NCI-H524 (cell line): Measurements from ENCODE around the gene PDHX.

Experiments used
- DNase-seq, 2 experiments: peaks; one replicate each; lab custom pipeline; 2025; lab: John Stamatoyannopoulos, UW

The PDHX gene

DNA sequence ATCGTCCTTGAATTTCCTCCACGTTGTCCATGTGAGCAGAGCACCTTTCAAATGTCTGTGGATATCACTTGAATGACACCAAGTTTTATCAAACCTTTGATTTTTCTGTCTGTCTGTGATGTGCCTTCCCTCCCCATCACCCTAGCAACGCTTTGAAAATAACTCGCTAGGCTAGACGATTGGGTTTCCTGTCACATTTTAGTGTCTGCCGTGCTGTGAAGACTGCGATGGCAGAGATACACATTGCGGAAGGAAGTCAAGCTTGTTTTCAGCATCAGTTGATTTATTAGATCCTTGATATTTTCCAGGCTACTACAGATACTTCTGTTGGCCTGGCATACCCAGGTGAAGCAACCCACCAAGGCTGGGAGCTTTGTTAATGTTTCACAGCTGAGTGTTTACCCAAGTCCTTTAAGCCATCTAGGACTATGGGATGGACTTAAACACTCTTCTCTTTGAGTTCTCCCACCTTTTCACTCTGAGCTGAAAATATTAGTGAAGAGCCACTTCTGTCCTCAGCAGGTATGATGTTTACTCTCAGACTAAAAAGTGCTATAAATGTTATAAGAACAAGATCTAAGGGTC, 128.9 kb downstream of the PDHX start:
- no peak for DNase-seq
